Body of pancreas (tissue), 4 donors: ENCODE results near the gene ATP2B2.

Experiments used
- POLR2A ChIP-seq, 3 donors: fragments of 450-650 bp; IDR thresholded peaks; one replicate each; pipeline ENCODE4 v1.6.1; 2016; ENCODE audit warnings: antibody characterized with exemption in 3 of 3, mild to moderate bottlenecking in 2 of 3
- TF ChIP-seq, protein P1 (sequence below), 7 experiments: fragments of 450-650 bp in 4 of 7; fragments of 200-600 bp in 3 of 7; sonication (generic) in 3 of 7; IDR thresholded peaks; one replicate each; pipeline ENCODE4 v1.5.1; 2016 to 2019; ENCODE audit warnings: antibody characterized with exemption in 7 of 7

DNA sequence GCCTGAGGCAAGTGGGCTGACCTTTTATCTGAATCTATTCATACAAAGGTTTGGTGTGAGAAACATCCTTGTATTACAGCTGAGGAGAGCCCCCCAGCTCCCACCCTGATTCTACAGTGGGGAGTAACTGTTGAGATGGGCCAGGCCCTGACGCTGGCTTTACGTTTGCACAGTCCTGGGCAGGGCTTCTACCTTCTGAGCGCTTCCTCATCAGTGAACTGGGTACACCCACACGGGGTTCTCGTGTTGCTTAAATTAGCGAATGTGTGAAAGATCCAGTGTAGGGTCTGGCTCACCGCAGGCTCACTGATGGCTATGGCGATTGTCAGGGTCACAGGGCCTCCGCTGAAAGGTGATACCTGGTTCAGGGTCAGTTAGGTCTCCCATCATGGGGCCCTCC is 205.3 kb downstream of the ATP2B2 start:
- TF ChIP-seq, protein P1, sequence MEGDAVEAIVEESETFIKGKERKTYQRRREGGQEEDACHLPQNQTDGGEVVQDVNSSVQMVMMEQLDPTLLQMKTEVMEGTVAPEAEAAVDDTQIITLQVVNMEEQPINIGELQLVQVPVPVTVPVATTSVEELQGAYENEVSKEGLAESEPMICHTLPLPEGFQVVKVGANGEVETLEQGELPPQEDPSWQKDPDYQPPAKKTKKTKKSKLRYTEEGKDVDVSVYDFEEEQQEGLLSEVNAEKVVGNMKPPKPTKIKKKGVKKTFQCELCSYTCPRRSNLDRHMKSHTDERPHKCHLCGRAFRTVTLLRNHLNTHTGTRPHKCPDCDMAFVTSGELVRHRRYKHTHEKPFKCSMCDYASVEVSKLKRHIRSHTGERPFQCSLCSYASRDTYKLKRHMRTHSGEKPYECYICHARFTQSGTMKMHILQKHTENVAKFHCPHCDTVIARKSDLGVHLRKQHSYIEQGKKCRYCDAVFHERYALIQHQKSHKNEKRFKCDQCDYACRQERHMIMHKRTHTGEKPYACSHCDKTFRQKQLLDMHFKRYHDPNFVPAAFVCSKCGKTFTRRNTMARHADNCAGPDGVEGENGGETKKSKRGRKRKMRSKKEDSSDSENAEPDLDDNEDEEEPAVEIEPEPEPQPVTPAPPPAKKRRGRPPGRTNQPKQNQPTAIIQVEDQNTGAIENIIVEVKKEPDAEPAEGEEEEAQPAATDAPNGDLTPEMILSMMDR (IDR thresholded peaks at IDR 0.05) = no peak
- TF ChIP-seq POLR2A (IDR thresholded peaks at IDR 0.05) = no peak
